Lung (tissue), 12 donors: Measurements from ENCODE around the gene TRAM2. TPM values are rescaled to one million over a fixed set of nuclear protein-coding genes. Genes with fewer than 3 reads are reported as not detected.

Experiments
- ATAC-seq: fragments of 200-7000 bp; cut with Tn5 transposase; one replicate; pipeline ENCODE4 v1.9.1; 2020; ENCODE audit warnings: moderate number of reproducible peaks; ENCODE audit not compliant: insufficient read depth, low FRiP score
- DNase-seq, 3 donors: peaks; one replicate each; pipeline ENCODE4 v3.0.0-alpha.2; 2013 to 2017
- H3K27ac ChIP-seq, 2 donors: one replicate each; pipeline ENCODE4 v1.5.1; 2013; ENCODE audit warnings: mild to moderate bottlenecking in 2 of 2, moderate library complexity in 2 of 2, control low read depth in 1 of 2, inconsistent platforms in 1 of 2, low read depth in 1 of 2, low read length in 1 of 2
- H3K27me3 ChIP-seq, 3 donors: one replicate each; pipeline ENCODE4 v1.5.1; 2013; ENCODE audit warnings: low read length in 2 of 3; ENCODE audit not compliant: control insufficient read depth in 3 of 3, insufficient read depth in 3 of 3
- H3K36me3 ChIP-seq, 4 donors: one replicate each; pipeline ENCODE4 v1.5.1; 2013; ENCODE audit warnings: low read length in 4 of 4, mild to moderate bottlenecking in 1 of 4, moderate library complexity in 1 of 4; ENCODE audit not compliant: control insufficient read depth in 4 of 4, insufficient read depth in 4 of 4
- H3K4me1 ChIP-seq, 5 donors: one replicate each; pipeline ENCODE4 v1.5.1; 2013; ENCODE audit warnings: low read length in 5 of 5, mild to moderate bottlenecking in 2 of 5, moderate library complexity in 1 of 5; ENCODE audit not compliant: control insufficient read depth in 5 of 5, insufficient read depth in 5 of 5
- H3K4me3 ChIP-seq: one replicate; pipeline ENCODE4 v1.5.1; 2013; ENCODE audit warnings: mild to moderate bottlenecking, control low read depth, moderate library complexity
- H3K9ac ChIP-seq, 2 donors: one replicate each; pipeline ENCODE4 v1.5.1; 2013; ENCODE audit warnings: low read length in 2 of 2, control low read depth in 1 of 2; ENCODE audit not compliant: insufficient read depth in 1 of 2
- H3K9me3 ChIP-seq, 4 donors: one replicate each; pipeline ENCODE4 v1.5.1; 2013; ENCODE audit warnings: low read length in 3 of 4, mild to moderate bottlenecking in 1 of 4, moderate library complexity in 1 of 4; ENCODE audit not compliant: control insufficient read depth in 4 of 4, insufficient read depth in 3 of 4
- WGBS, 2 donors: extraction: QIAGEN DNeasy Blood & Tissue Kit; methylation state at CpG; one replicate each; pipeline ENCODE4 v1.1.7; 2013; 5-methylcytosine and 5-hydroxymethylcytosine counted together
- polyA plus RNA-seq, 2 donors: library from polyadenylated mRNA; stranded (reverse); fragments of 200-250 nt; gene quantifications; one replicate each; pipeline ENCODE4 v1.2.1, GENCODE V29; 2013
- total RNA-seq, 2 donors: library from RNA; depleted of rRNA in 1 of 2; stranded (reverse); fragments of >200 nt in 1 of 2; gene quantifications; one replicate each; pipeline ENCODE4 v1.2.1, GENCODE V29; 2014 to 2021
- TF ChIP-seq, protein P1 (sequence below): IDR thresholded peaks from 2 replicates; pipeline ENCODE4 v1.5.1; 2012; ENCODE audit warnings: mild to moderate bottlenecking; ENCODE audit errors: control extremely low read depth, extremely low read depth
- donor health status: control.
- donor health status: control.
- donor health status: Bipolar disorder and iron deficiency.
- donor health status: healthy.
- donor health status: DM: yes; HTN: yes; CAD: no.

TRAM2 gene
- total and polyA plus RNA-seq, 4 donors = 4.4 to 33.4 (median 15.2) TPM

DNA sequence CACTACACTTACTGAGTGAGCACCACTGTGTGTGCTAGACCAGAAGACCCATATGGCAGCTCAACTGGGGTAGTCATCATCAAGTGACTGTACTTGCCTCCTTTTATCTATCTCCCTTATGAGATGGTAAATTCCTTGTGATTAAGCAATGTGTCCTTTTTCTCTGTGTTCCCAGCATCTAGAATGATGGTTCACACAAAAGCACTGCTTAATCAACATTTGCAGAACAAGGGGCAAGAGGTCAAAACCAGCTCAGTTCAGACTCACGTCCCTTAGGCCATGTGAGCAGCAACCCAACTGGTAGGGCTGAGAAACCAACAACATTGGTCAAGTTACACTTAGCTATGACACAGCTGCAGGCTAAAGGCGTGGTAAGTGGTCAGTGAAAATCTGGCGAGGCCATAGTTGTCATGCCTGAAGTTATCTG is 10.0 kb downstream of the TRAM2 start:
- Histone ChIP-seq H3K27ac (peak overlapping the region; percentile 28 to 67), H3K36me3 (peaks cover 0 to 5% (median 0%) of the 10 kb centered on the region in 4 donors), H3K4me1 (peaks cover 11 to 51% (median 21%) of the 10 kb centered on the region in 5 donors), H3K9ac (no peak overlapping the region), H3K27me3 (no peaks in the 10 kb centered on the region), H3K4me3 (no peak overlapping the region), H3K9me3 (no peaks in the 10 kb centered on the region)
- peak; percentile 61 for ATAC-seq
- TF ChIP-seq, protein P1, sequence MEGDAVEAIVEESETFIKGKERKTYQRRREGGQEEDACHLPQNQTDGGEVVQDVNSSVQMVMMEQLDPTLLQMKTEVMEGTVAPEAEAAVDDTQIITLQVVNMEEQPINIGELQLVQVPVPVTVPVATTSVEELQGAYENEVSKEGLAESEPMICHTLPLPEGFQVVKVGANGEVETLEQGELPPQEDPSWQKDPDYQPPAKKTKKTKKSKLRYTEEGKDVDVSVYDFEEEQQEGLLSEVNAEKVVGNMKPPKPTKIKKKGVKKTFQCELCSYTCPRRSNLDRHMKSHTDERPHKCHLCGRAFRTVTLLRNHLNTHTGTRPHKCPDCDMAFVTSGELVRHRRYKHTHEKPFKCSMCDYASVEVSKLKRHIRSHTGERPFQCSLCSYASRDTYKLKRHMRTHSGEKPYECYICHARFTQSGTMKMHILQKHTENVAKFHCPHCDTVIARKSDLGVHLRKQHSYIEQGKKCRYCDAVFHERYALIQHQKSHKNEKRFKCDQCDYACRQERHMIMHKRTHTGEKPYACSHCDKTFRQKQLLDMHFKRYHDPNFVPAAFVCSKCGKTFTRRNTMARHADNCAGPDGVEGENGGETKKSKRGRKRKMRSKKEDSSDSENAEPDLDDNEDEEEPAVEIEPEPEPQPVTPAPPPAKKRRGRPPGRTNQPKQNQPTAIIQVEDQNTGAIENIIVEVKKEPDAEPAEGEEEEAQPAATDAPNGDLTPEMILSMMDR = no peak
- no peak for DNase-seq
- 51 to 84% methylated on average over 3 of the region's 3 CpGs for WGBS, 2 donors

- Histone ChIP-seq H3K27ac (peak overlapping the region; percentile 14 to 28), H3K4me1 (peaks cover 5 to 45% (median 18%) of the 10 kb centered on the region in 5 donors), H3K9me3 (no peaks in the 10 kb centered on the region), H3K27me3 (no peaks in the 10 kb centered on the region), H3K4me3 (no peak overlapping the region), H3K9ac (no peak overlapping the region), H3K36me3 (peaks cover 0 to 5% (median 0%) of the 10 kb centered on the region in 4 donors)
- DNase-seq (no peak), ATAC-seq (no peak)
- TF ChIP-seq, protein P1 = no peak
- WGBS, 2 donors = 60 to 80% methylated on average over 2 of the region's 2 CpGs
Measured at GRCh38 chr6:52566201-52566600, 10.7 kb downstream of the TRAM2 start.

GRCh38 chr6:52564856-52565255 is 12.0 kb downstream of the TRAM2 start:
- TF ChIP-seq, protein P1 = no peak
- WGBS, 2 donors = 93 to 100% methylated on average over 3 of the region's 3 CpGs
- Histone ChIP-seq H3K27me3 (no peaks in the 10 kb centered on the region), H3K9ac (no peak overlapping the region), H3K9me3 (no peaks in the 10 kb centered on the region), H3K4me3 (no peak overlapping the region), H3K27ac (no peak overlapping the region), H3K36me3 (peaks cover 0 to 5% (median 0%) of the 10 kb centered on the region in 4 donors), H3K4me1 (peaks cover 0 to 39% (median 14%) of the 10 kb centered on the region in 5 donors)
- ATAC-seq (no peak), DNase-seq (no peak)

DNA sequence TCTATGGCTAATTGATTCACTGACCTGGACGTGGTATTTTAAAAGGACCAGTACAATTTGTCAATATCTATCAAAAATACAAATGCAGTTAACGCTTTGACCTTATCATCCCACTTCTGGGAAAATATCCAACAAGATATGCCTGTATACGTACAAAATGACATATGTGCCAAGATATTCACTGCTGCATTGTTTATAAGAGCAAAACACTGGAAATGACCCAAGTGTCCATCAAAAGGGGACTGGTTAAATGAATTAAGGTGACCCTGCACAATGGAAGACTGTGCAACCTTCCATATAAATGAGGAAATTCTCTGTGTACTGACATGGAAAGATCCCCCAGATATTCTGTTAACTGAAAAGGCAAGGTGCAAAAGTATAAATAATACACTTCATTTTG is 13.9 kb downstream of the TRAM2 start:
- Histone ChIP-seq H3K9me3 (no peaks in the 10 kb centered on the region), H3K27me3 (no peaks in the 10 kb centered on the region), H3K9ac (no peak overlapping the region), H3K27ac (no peak overlapping the region), H3K4me3 (no peak overlapping the region), H3K4me1 (peaks cover 8 to 34% (median 14%) of the 10 kb centered on the region in 5 donors), H3K36me3 (peaks cover 0 to 5% (median 0%) of the 10 kb centered on the region in 4 donors)
- ATAC-seq = no peak
- WGBS, 2 donors = 56 to 80% methylated on average over 3 of the region's 3 CpGs
- DNase-seq = no peak
- TF ChIP-seq, protein P1 = no peak
